GM08714 (cell line): ENCODE measurements around the gene RUNX2.

Experiments
- H3K4me3 ChIP-seq: fragments of 200-500 bp; sonication (Bioruptor generic); 2 replicates; pipeline ENCODE4 v1.5.1; 2014; ENCODE audit warnings: mild to moderate bottlenecking, low read length, inconsistent platforms
- ZNF274 ChIP-seq: IDR thresholded peaks from 2 replicates; pipeline ENCODE4 v1.6.1; 2012; ENCODE audit warnings: mild to moderate bottlenecking, low read depth, low read length

The RUNX2 gene

DNA sequence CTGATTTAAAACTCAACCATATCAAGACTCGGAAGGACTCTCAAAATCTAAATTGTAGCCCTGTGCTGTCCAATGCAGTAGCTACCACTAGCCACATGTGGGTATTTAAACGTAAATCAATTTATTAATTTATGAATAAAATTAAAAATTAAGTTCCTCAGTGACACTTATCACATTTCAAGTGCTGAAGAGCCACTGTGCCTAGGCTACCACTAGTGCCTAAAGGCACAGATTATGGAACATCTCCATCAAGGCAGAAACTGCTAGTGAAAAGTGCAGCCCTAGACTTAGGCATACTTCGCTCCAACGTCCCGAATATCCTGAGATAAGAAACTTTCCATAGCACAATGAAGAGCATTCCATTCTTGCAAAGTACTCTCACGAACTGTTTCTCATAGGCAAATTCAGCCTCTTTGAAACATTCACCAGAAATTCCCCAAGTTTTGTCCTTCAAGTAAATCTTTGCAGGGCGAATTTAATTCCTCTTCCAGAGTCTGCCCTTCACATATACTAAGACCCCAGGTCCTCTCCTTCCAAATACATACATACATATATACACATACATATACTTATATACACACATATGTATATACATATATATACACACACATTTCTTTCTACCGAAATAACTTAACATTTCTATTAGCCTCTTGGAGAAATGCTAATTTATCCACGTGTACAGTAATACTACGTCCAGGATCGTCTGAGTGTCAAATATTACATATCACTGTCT, 48.3 kb downstream of the RUNX2 start:
- TF ChIP-seq ZNF274, result no peak
- H3K4me3 ChIP-seq, result peak overlapping the region; percentile 81; the same call in 1 of the 2 replicates

DNA sequence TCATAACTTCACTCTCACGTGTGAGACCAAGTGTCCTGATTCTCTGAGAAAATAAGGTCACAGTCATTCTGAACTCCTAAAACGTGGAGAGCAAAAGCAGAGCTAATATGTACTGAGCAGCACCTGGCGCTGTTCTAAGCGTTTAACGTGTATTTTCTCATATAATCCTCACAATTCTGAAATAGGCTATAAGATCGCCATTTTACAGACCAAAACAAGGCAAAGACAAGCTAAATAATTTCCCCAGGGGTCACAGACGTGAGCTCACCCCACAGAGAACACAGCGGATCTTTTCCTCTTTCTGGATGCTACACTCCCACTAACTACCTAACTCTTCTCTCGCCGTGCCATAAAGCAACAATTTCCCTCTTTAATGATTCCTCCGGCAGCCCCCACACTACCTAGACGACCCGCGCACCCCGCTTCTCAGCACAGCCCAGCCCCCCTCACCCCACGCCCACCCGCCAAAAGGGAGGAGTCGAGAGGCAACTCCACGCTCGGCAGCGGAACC, 49.0 kb downstream of the RUNX2 start:
- peak overlapping the region; percentile 81 for H3K4me3 ChIP-seq
- no peak for TF ChIP-seq ZNF274

- peak within 1 kb of the TSS; percentile 81 for H3K4me3 ChIP-seq
- TF ChIP-seq ZNF274, result no peak
These were observed 49.6 kb downstream of the RUNX2 start, which contains the start of gene SUPT3H for GRCh38 chr6:45377554-45378333. SUPT3H (minus strand) TSS chr6:45377934.

- TF ChIP-seq ZNF274, result no peak
These were observed 50.3 kb downstream of the RUNX2 start for GRCh38 chr6:45378334-45378926.

DNA sequence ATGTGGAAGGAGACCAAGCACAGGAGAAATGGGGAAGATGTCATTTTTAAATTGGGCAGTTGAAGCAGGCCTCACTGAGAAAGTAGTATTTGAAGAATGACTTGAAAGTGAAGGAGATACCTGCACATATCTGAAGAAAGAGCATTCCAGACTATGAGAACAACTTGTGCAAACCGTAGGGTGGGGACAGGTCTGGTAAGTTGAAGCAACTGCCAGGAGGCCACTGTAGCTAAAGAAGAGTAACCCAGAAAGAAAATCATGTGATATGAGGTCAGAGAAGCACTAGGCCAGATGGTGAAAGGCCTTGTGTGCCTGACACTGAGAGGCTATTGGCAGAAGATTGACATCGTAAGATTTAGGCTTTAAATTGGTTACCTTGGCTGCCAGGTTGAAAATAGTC, 54.3 kb downstream of the RUNX2 start:
- no peak overlapping the region for H3K4me3 ChIP-seq
- TF ChIP-seq ZNF274, result no peak

More at GRCh38 chr6:45378334-45378926, 50.3 kb downstream of the RUNX2 start:
- H3K4me3 ChIP-seq, result peak overlapping the region; percentile 81

DNA sequence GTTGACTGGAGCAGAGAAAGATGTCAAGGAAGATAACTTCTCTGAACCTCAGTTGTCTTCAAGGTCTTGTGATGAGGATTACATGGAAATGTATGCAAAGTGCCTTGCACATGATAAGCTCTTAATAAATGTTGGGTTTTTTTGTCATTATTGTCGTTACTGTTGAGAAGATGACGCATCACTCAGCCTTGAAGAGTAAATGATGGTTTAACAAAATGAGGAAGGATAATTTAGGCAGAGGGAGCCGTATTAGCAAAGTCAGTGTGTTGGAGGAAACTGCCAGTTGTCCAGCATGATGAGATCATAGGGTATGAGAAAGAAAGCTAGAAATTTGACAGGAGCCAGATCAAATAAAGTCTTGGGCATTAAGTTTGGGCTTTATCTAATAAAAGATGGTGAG, 58.4 kb downstream of the RUNX2 start:
- TF ChIP-seq ZNF274, result no peak
- no peak overlapping the region for H3K4me3 ChIP-seq

DNA sequence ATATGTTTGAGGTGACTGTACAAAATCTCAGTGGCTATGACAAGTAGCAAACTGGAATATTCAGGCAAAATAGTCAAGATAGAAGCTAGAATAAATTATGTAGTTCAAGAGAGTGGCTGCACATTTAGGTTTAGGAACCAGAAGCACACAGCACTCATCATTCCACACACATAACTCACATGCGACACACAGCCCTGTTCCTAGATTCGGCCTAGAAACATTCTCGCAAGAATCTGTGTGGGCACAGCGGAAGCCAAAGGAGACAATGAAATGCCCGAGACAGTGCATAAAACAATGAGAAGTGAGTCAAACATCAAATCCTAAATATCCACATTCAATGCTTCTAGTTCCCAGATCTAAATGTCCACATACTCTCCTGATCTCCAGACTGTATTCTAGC, 59.1 kb downstream of the RUNX2 start:
- TF ChIP-seq ZNF274, result no peak
- H3K4me3 ChIP-seq, result no peak overlapping the region

- no peak for TF ChIP-seq ZNF274
- no peak overlapping the region for H3K4me3 ChIP-seq
These were observed 60.2 kb downstream of the RUNX2 start for GRCh38 chr6:45388328-45388727.

GRCh38 chr6:45394586-45395095, 66.5 kb downstream of the RUNX2 start:
- H3K4me3 ChIP-seq, result no peak overlapping the region
- TF ChIP-seq ZNF274, result no peak

- no peak for TF ChIP-seq ZNF274
- no peak overlapping the region for H3K4me3 ChIP-seq
These were observed 70.1 kb downstream of the RUNX2 start for GRCh38 chr6:45398075-45398813.

DNA sequence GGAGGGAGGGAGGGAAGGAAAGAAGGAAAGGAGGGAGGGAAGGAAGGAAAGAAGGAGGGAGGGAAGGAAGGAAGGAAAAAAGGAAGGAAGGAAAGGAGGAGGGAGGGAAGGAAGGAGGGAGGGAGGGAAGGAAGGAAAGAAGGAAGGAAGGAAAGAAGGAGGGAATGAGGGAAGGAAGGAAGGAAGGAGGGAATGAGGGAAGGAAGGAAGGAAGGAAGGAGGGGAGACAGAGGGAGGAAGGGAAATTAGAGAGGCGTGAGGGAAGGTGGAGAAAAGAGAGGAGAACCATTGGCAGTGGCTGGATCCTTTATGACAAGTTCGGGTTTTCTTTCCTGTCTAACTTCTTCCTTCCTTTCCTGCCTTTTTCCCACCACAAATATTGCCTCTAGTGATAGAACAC, 71.9 kb downstream of the RUNX2 start:
- TF ChIP-seq ZNF274, result no peak
- no peak overlapping the region for H3K4me3 ChIP-seq

- TF ChIP-seq ZNF274, result no peak
These were observed 83.8 kb downstream of the RUNX2 start for GRCh38 chr6:45411959-45412358.

DNA sequence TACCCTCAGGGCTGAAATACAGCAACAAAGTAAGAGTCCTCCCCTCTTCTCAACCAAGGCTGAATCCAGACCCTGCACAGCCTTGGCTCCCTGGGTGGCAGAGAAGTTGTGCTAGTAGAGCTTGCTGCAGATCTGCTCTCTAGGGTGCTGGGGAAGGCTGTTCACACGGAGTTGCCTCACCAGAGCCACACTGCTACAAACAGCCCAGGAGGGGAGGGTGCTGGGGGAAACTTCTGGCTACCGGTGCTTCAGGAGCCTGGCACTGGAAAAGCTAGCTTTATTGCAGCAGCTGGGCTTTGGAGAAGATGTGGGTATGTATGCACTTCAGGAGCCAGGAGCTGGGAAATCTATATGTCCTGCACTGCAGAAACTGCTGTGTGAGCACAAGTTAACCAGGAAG, 87.2 kb downstream of the RUNX2 start:
- H3K4me3 ChIP-seq, result no peak overlapping the region
- no peak for TF ChIP-seq ZNF274

More at GRCh38 chr6:45411959-45412358, 83.8 kb downstream of the RUNX2 start:
- H3K4me3 ChIP-seq, result no peak overlapping the region
